GM23338 (cell line): Measurements from ENCODE around the gene MYORG.

Experiments used
- CTCF ChIP-seq, 2 experiments: fragments of 200-600 bp in 1 of 2; sonication (generic) in 1 of 2; conservative IDR thresholded peaks; 2 replicates each; pipeline versions ENCODE4 v1.5.1 to v1.6.1; 2016 to 2017; ENCODE audit warnings: antibody characterized with exemption in 2 of 2, low read depth in 2 of 2, mild to moderate bottlenecking in 2 of 2, moderate library complexity in 1 of 2
- EZH2 ChIP-seq: fragments of 200-600 bp; sonication (generic); IDR thresholded peaks from one replicate; pipeline ENCODE4 v1.8.0; 2017; ENCODE audit warnings: antibody characterized with exemption, mild to moderate bottlenecking, low read depth; ENCODE audit not compliant: unreplicated experiment
- POLR2AphosphoS5 ChIP-seq: IDR thresholded peaks from 2 replicates; pipeline ENCODE4 v1.6.1; 2016; ENCODE audit warnings: antibody characterized with exemption, low read depth
- REST ChIP-seq: IDR thresholded peaks from one replicate; pipeline ENCODE4 v1.6.1; 2018; ENCODE audit warnings: antibody characterized with exemption; ENCODE audit not compliant: unreplicated experiment
- ZNF114 ChIP-seq: fragments of 250-450 bp; sonication (Bioruptor Pico); IDR thresholded peaks from 2 replicates; pipeline ENCODE4 v1.5.0; 2020; ENCODE audit warnings: mild to moderate bottlenecking, moderate library complexity
- ZNF331 ChIP-seq: fragments of 250-450 bp; sonication (Bioruptor Pico); IDR thresholded peaks from 2 replicates; pipeline ENCODE4 v1.5.0; 2020; ENCODE audit warnings: low read depth, mild to moderate bottlenecking, moderate library complexity

- TF ChIP-seq POLR2AphosphoS5 (no peak), EZH2 (no peak), CTCF (conservative IDR thresholded peaks at IDR 0.05; ENCODE audit: low read depth in 2 of 2) (no peak), ZNF331 (CRISPR knock-in tag) (no peak), ZNF114 (CRISPR knock-in tag) (no peak), REST (no peak)
These were observed 4.7 kb downstream of the MYORG start for GRCh38 chr9:34371886-34372466.
